Measurements from ENCODE around the gene MRPL55.

DNA sequence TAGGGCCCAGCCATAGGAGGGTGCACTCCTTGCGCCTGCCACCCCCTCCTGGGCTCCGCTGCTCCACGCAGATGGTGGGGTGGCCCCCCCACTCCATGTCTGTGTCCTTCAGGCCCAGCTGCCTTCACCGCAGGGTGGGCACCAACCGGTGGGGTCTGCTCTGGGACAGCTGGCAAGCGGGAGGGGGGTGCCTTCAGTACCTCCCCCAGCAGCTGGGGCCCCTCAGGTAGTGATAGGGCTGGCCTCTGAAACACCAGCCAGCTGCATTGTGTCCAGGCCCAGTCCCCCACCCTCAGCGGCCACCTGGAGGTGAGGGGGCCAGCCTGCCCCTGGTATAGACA is 41.0 kb upstream of the MRPL55 start:
- TF ChIP-seq CTCF (IDR thresholded peaks at IDR 0.05) (no peak), POLR2A (IDR thresholded peaks at IDR 0.05) (no peak)

All from thyroid gland (tissue), 4 donors.